ENCODE measurements around the gene ALPK3.

DNA sequence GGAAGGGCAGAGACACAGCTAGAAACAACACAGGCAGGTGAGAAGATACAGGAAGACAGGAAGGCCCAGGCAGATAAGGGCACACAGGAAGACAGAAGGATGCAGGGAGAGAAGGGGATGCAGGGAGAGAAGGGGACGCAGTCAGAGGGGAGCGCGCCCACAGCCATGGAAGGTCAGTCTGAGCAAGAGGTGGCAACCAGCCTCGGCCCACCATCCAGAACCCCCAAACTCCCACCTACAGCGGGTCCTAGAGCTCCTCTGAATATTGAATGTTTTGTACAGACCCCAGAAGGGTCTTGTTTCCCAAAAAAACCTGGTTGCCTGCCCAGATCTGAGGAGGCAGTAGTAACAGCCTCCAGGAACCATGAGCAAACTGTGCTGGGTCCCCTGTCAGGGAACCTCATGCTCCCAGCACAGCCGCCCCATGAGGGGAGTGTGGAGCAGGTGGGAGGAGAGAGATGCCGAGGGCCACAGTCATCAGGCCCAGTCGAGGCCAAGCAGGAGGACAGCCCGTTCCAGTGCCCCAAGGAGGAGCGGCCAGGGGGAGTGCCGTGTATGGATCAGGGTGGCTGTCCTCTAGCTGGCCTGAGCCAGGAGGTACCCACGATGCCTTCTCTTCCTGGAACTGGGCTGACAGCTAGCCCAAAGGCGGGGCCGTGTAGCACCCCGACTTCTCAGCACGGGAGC lies 39.7 kb downstream of the ALPK3 start:
- TF ChIP-seq CTCF (IDR thresholded peaks at IDR 0.05; ENCODE audit: low read depth, low read length, poor library complexity, severe bottlenecking), result no peak
- TF ChIP-seq EZH2phosphoT487 (IDR thresholded peaks at IDR 0.05; ENCODE audit: borderline replicate concordance, low read length), result no peak
